Lung (tissue), 12 donors: Measurements from ENCODE around the gene B9D2. TPM values are rescaled to one million over a fixed set of nuclear protein-coding genes. Genes with fewer than 3 reads are reported as not detected.

Source experiments
- ATAC-seq: fragments of 200-7000 bp; cut with Tn5 transposase; one replicate; pipeline ENCODE4 v1.9.1; 2020; ENCODE audit warnings: moderate number of reproducible peaks; ENCODE audit not compliant: insufficient read depth, low FRiP score
- DNase-seq, 3 donors: peaks; one replicate each; pipeline ENCODE4 v3.0.0-alpha.2; 2013 to 2017
- H3K27ac ChIP-seq, 2 donors: one replicate each; pipeline ENCODE4 v1.5.1; 2013; ENCODE audit warnings: mild to moderate bottlenecking in 2 of 2, moderate library complexity in 2 of 2, control low read depth in 1 of 2, inconsistent platforms in 1 of 2, low read depth in 1 of 2, low read length in 1 of 2
- H3K27me3 ChIP-seq, 3 donors: one replicate each; pipeline ENCODE4 v1.5.1; 2013; ENCODE audit warnings: low read length in 2 of 3; ENCODE audit not compliant: control insufficient read depth in 3 of 3, insufficient read depth in 3 of 3
- H3K36me3 ChIP-seq, 4 donors: one replicate each; pipeline ENCODE4 v1.5.1; 2013; ENCODE audit warnings: low read length in 4 of 4, mild to moderate bottlenecking in 1 of 4, moderate library complexity in 1 of 4; ENCODE audit not compliant: control insufficient read depth in 4 of 4, insufficient read depth in 4 of 4
- H3K4me1 ChIP-seq, 5 donors: one replicate each; pipeline ENCODE4 v1.5.1; 2013; ENCODE audit warnings: low read length in 5 of 5, mild to moderate bottlenecking in 2 of 5, moderate library complexity in 1 of 5; ENCODE audit not compliant: control insufficient read depth in 5 of 5, insufficient read depth in 5 of 5
- H3K4me3 ChIP-seq: one replicate; pipeline ENCODE4 v1.5.1; 2013; ENCODE audit warnings: mild to moderate bottlenecking, control low read depth, moderate library complexity
- H3K9ac ChIP-seq, 2 donors: one replicate each; pipeline ENCODE4 v1.5.1; 2013; ENCODE audit warnings: low read length in 2 of 2, control low read depth in 1 of 2; ENCODE audit not compliant: insufficient read depth in 1 of 2
- H3K9me3 ChIP-seq, 4 donors: one replicate each; pipeline ENCODE4 v1.5.1; 2013; ENCODE audit warnings: low read length in 3 of 4, mild to moderate bottlenecking in 1 of 4, moderate library complexity in 1 of 4; ENCODE audit not compliant: control insufficient read depth in 4 of 4, insufficient read depth in 3 of 4
- CTCF ChIP-seq: IDR thresholded peaks from 2 replicates; pipeline ENCODE4 v1.5.1; 2012; ENCODE audit warnings: mild to moderate bottlenecking; ENCODE audit errors: control extremely low read depth, extremely low read depth
- WGBS, 2 donors: extraction: QIAGEN DNeasy Blood & Tissue Kit; methylation state at CpG; one replicate each; pipeline ENCODE4 v1.1.7; 2013; 5-methylcytosine and 5-hydroxymethylcytosine counted together
- polyA plus RNA-seq, 2 donors: library from polyadenylated mRNA; stranded (reverse); fragments of 200-250 nt; gene quantifications; one replicate each; pipeline ENCODE4 v1.2.1, GENCODE V29; 2013
- total RNA-seq, 2 donors: library from RNA; depleted of rRNA in 1 of 2; stranded (reverse); fragments of >200 nt in 1 of 2; gene quantifications; one replicate each; pipeline ENCODE4 v1.2.1, GENCODE V29; 2014 to 2021
- donor health status: control.
- donor health status: control.
- donor health status: Bipolar disorder and iron deficiency.
- donor health status: healthy.
- donor health status: DM: yes; HTN: yes; CAD: no.

B9D2 gene
- total and polyA plus RNA-seq, 4 donors, result 10.2 to 18.6 (median 14.0) TPM

- WGBS, 2 donors, result 86 to 92% methylated on average over 19 of the region's 19 CpGs
- no peak for TF ChIP-seq CTCF
- H3K4me1 ChIP-seq, result peaks cover 0 to 13% (median 0%) of the 10 kb centered on the region in 5 donors
- H3K9me3 ChIP-seq, result no peaks in the 10 kb centered on the region
- no peak overlapping the region for H3K9ac ChIP-seq
- no peak overlapping the region for H3K4me3 ChIP-seq
- no peaks in the 10 kb centered on the region for H3K27me3 ChIP-seq
- no peak for ATAC-seq
- H3K27ac ChIP-seq, result no peak overlapping the region
- H3K36me3 ChIP-seq, result peaks cover 6 to 50% (median 29%) of the 10 kb centered on the region in 4 donors
- DNase-seq, result no peak
These were observed 45.1 kb downstream of the B9D2 start for GRCh38 chr19:41318696-41319499.

DNA sequence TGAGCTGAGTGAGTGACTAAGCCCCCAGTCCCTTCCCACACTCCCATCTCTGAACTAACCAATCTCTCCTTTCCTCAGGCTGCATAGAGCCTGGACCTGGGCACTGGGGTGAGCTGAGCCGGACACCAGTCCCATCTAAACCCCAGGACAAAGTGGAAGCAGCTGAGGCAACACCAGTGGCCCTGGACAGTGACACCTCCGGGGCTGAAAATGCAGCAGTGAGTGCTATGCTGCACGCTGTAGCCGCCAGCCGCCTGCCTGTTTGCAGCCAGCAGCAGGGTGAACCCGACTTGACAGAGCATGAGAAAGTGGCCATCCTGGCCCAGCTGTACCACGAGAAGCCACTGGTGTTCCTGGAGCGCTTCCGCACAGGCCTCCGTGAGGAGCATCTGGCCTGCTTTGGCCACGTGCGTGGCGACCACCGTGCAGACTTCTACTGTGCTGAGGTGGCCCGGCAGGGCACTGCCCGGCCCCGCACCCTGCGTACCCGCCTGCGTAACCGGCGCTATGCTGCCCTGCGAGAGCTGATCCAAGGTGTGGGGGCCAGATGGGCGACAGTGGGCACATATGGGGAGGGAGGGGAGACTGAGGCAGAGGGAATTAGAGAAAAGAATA, 47.5 kb downstream of the B9D2 start:
- H3K9ac ChIP-seq, result no peak overlapping the region
- H3K27ac ChIP-seq, result no peak overlapping the region
- DNase-seq (no peak), ATAC-seq (no peak)
- H3K9me3 ChIP-seq, result no peaks in the 10 kb centered on the region
- no peak overlapping the region for H3K4me3 ChIP-seq
- 97% methylated on average over 24 of the region's 24 CpGs for WGBS, 2 donors
- peaks cover 6 to 51% (median 38%) of the 10 kb centered on the region in 4 donors for H3K36me3 ChIP-seq
- H3K4me1 ChIP-seq, result peaks cover 0 to 5% (median 4%) of the 10 kb centered on the region in 5 donors
- H3K27me3 ChIP-seq, result no peaks in the 10 kb centered on the region
- TF ChIP-seq CTCF, result no peak

DNA sequence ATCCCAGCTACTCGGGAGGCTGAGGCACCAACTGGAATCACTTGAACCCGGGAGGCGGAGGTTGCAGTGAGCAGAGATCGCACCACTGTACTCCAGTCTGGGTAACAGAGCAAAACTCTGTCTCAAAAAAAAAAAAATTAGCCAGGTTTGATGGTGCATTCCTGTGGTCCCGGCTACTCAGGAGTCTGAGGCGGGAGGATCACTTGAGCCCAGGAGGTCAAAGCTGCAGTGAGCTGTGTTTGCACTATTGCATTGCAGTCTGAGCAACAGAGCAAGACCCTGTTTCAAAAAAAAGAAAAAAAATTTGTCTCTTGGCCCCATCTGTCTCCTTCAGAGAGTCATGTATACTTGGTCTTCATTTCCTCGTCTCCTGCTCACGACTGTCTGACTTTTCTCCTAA, 52.3 kb downstream of the B9D2 start:
- Histone ChIP-seq H3K9me3 (no peaks in the 10 kb centered on the region), H3K27me3 (no peaks in the 10 kb centered on the region), H3K9ac (no peak overlapping the region), H3K4me1 (peaks cover 4 to 25% (median 9%) of the 10 kb centered on the region in 5 donors), H3K27ac (no peak overlapping the region), H3K36me3 (peaks cover 2 to 27% (median 19%) of the 10 kb centered on the region in 4 donors), H3K4me3 (no peak overlapping the region)
- 89 to 90% methylated on average over 8 of the region's 8 CpGs for WGBS, 2 donors
- DNase-seq (no peak), ATAC-seq (no peak)
- TF ChIP-seq CTCF, result no peak
